DND-41 (cell line): ENCODE measurements around the gene NANP.
"Not testable (repeated sequence)": the region's sequence is repeated elsewhere in the genome, so short reads cannot be mapped to it uniquely, and the experiment has no call there.

Source experiments
- ATAC-seq: fragments of 200-7000 bp; cut with Tn5 transposase; 3 replicates; pipeline ENCODE4 v1.9.1; 2021; ENCODE audit warnings: low read depth; ENCODE audit not compliant: insufficient read depth
- DNase-seq: peaks from one replicate; pipeline ENCODE4 v3.0.0-alpha.2; 2020
- H2AFZ ChIP-seq: 2 replicates; pipeline ENCODE4 v1.6.0; 2012; ENCODE audit warnings: low read depth, low read length
- H3K27ac ChIP-seq: 2 replicates; pipeline ENCODE4 v1.5.1; 2012; ENCODE audit warnings: low read length, inconsistent platforms
- H3K27me3 ChIP-seq: fragments of 200-600 bp; sonication (generic); 2 replicates; pipeline ENCODE4 v1.6.0; 2012; ENCODE audit warnings: low read length, mild to moderate bottlenecking, inconsistent platforms; ENCODE audit not compliant: insufficient read depth, poor library complexity
- H3K36me3 ChIP-seq: 2 replicates; pipeline ENCODE4 v1.5.1; 2012; ENCODE audit warnings: low read length, inconsistent platforms; ENCODE audit not compliant: insufficient read depth
- H3K4me1 ChIP-seq: 2 replicates; pipeline ENCODE4 v1.5.1; 2012; ENCODE audit warnings: mild to moderate bottlenecking, low read length; ENCODE audit not compliant: insufficient read depth
- H3K4me2 ChIP-seq: 2 replicates; pipeline ENCODE4 v1.6.0; 2012; ENCODE audit warnings: mild to moderate bottlenecking, moderate library complexity, low read length, inconsistent platforms; ENCODE audit not compliant: insufficient read depth
- H3K4me3 ChIP-seq, 2 experiments: fragments of 200-600 bp in 1 of 2; shearing (Covaris generic) in 1 of 2; 2 replicates each; pipeline ENCODE4 v1.5.1; 2012 to 2016; ENCODE audit warnings: inconsistent platforms in 2 of 2, low read length in 2 of 2, mild to moderate bottlenecking in 2 of 2, low read depth in 1 of 2, moderate library complexity in 1 of 2
- H3K79me2 ChIP-seq: 2 replicates; pipeline ENCODE4 v1.6.0; 2012; ENCODE audit warnings: low read length, inconsistent platforms; ENCODE audit not compliant: insufficient read depth
- H3K9ac ChIP-seq: 2 replicates; pipeline ENCODE4 v1.6.0; 2012; ENCODE audit warnings: low read depth, mild to moderate bottlenecking, inconsistent platforms, low read length, moderate library complexity
- H3K9me3 ChIP-seq: 2 replicates; pipeline ENCODE4 v1.5.1; 2012; ENCODE audit warnings: low read length, moderate library complexity, mild to moderate bottlenecking, inconsistent platforms; ENCODE audit not compliant: insufficient read depth, severe bottlenecking
- H4K20me1 ChIP-seq: 2 replicates; pipeline ENCODE4 v1.6.0; 2012; ENCODE audit warnings: low read length; ENCODE audit not compliant: insufficient read depth
- CTCF ChIP-seq: IDR thresholded peaks from 2 replicates; pipeline ENCODE4 v1.5.1; 2012; ENCODE audit warnings: borderline replicate concordance, low read length, moderate library complexity, mild to moderate bottlenecking; ENCODE audit not compliant: poor library complexity, severe bottlenecking; ENCODE audit errors: extremely low read depth
- EZH2 ChIP-seq: IDR thresholded peaks from 3 replicates; pipeline ENCODE4 v1.6.1; 2012; ENCODE audit warnings: borderline replicate concordance, low read depth, mild to moderate bottlenecking, moderate library complexity, low read length, inconsistent platforms; ENCODE audit not compliant: severe bottlenecking

Gene NANP

DNA sequence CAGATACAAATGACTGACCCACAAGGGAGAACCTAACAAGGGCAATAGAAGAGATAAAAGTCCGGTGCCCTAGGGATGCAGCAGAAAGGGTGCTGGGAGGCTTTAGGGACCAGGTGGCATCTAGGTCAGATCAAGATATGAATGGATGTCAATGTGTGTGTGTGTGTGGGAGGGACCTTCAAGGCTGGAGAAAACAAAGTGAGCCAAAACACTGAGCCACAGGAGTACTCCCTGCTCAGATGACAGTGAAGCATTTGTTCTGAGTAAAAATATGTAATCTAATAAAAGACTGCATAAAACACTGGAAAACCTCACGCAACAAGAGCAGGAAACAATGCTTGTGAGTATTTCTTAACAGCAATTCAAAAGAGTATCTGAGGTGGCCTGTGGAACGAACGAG, 44.6 kb upstream of the NANP start:
- Histone ChIP-seq H3K9ac (no peak overlapping the region), H3K4me1 (no peaks in the 10 kb centered on the region), H2AFZ (no peak overlapping the region), H3K4me3 (no peak overlapping the region), H4K20me1 (no peaks in the 10 kb centered on the region), H3K27ac (no peak overlapping the region), H3K27me3 (no peaks in the 10 kb centered on the region), H3K79me2 (0 out of 2 replicates have a peak, but pooled peaks cover under 1% of the 10 kb centered on the region), H3K9me3 (no peaks in the 10 kb centered on the region), H3K4me2 (no peak overlapping the region), H3K36me3 (peaks cover 13% of the 10 kb centered on the region)
- DNase-seq (no peak), ATAC-seq (no peak)
- no peak for TF ChIP-seq CTCF
- TF ChIP-seq EZH2: no peak

- H3K27ac ChIP-seq: no peak overlapping the region
- no peak overlapping the region for H3K9ac ChIP-seq
- H3K9me3 ChIP-seq: no peaks in the 10 kb centered on the region
- TF ChIP-seq CTCF: no peak
- TF ChIP-seq EZH2: no peak
- ATAC-seq (no peak), DNase-seq (no peak)
- no peak overlapping the region for H3K4me2 ChIP-seq
- H3K4me3 ChIP-seq: no peak overlapping the region
- no peaks in the 10 kb centered on the region for H3K27me3 ChIP-seq
- no peak overlapping the region for H2AFZ ChIP-seq
- no peaks in the 10 kb centered on the region for H4K20me1 ChIP-seq
- peaks cover 7% of the 10 kb centered on the region for H3K36me3 ChIP-seq
- no peaks in the 10 kb centered on the region for H3K4me1 ChIP-seq
- H3K79me2 ChIP-seq: no peaks in the 10 kb centered on the region
Measured at GRCh38 chr20:25659999-25660398, 36.2 kb upstream of the NANP start.

DNA sequence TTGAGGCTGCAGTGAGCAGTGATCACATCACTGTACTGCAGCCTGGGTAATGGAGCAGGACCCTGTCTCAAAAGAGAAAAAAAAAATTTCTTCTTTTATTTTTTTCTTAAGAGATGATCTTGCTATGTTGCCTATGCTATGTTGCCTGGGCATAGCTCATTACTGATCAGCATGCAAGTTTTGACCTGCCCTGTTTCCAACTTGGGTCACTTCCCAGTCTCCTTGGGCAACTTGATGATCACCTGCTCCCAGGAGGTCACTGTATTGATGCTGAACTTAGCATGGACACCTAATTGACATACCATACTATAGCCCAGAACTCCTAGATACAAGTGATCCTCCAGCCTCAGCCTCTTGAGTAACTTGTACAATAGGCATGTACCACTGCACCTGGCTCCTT, 30.7 kb upstream of the NANP start:
- no peak overlapping the region for H3K9ac ChIP-seq
- H3K27ac ChIP-seq: no peak overlapping the region
- DNase-seq (no peak), ATAC-seq (no peak)
- H3K79me2 ChIP-seq: no peaks in the 10 kb centered on the region
- H3K27me3 ChIP-seq: no peaks in the 10 kb centered on the region
- no peak overlapping the region for H2AFZ ChIP-seq
- H3K4me3 ChIP-seq: no peak overlapping the region
- no peaks in the 10 kb centered on the region for H3K4me1 ChIP-seq
- no peaks in the 10 kb centered on the region for H4K20me1 ChIP-seq
- no peak overlapping the region for H3K4me2 ChIP-seq
- H3K36me3 ChIP-seq: no peaks in the 10 kb centered on the region
- H3K9me3 ChIP-seq: no peaks in the 10 kb centered on the region
- TF ChIP-seq EZH2: no peak
- TF ChIP-seq CTCF: no peak

- H3K4me1 ChIP-seq, ATAC-seq, H3K36me3 ChIP-seq, H3K4me2 ChIP-seq, H3K4me3 ChIP-seq, H3K79me2 ChIP-seq, H3K9me3 ChIP-seq, H3K27me3 ChIP-seq, H2AFZ ChIP-seq, H3K9ac ChIP-seq, H3K27ac ChIP-seq, DNase-seq, H4K20me1 ChIP-seq: not testable (repeated sequence)
Measured at GRCh38 chr20:25652866-25653265, 29.1 kb upstream of the NANP start.
